NCI-H82 treated with DMSO at 0.1 percent for 48 hours (cell line): ENCODE results near the gene LRR1.
"Not testable (repeated sequence)": the region's sequence is repeated elsewhere in the genome, so short reads cannot be mapped to it uniquely, and the experiment has no call there.

Source experiments
- DNase-seq: peaks from one replicate; lab custom pipeline; 2025; ENCODE audit not compliant: unreplicated experiment; lab: John Stamatoyannopoulos, UW

LRR1 gene, protein sequence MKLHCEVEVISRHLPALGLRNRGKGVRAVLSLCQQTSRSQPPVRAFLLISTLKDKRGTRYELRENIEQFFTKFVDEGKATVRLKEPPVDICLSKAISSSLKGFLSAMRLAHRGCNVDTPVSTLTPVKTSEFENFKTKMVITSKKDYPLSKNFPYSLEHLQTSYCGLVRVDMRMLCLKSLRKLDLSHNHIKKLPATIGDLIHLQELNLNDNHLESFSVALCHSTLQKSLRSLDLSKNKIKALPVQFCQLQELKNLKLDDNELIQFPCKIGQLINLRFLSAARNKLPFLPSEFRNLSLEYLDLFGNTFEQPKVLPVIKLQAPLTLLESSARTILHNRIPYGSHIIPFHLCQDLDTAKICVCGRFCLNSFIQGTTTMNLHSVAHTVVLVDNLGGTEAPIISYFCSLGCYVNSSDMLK

DNA sequence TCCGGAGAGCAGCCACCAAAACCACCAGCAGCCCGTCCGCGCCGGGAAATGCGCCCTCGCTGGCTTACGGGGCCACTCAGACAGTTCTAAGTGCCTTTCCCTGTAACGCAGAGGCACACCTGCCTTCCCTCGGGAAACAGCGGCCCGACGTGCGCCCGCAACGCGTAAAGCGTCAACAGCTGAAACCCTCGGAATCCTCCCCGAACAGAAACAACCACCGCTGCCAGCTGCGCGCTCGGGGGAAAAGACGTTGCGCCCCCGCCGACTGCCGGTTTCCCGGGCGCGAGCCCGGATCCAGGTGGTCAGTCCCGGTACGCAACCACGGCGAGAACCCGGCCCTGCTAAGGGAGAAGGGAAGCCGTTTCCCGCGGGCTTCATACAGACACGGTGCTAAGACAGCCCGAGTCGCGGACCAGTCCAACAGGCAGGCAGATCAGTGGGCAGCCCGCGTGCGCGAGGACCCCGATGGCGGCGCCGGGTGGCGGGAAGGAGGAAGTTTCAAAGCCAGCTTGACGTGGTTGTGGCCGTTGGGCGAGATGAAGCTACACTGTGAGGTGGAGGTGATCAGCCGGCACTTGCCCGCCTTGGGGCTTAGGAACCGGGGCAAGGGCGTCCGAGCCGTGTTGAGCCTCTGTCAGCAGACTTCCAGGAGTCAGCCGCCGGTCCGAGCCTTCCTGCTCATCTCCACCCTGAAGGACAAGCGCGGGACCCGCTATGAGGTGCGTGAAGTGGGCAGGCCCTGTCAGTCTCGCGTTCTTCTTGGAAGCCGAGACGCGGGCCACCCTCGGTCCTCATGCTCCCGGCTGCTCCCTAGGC lies at the start of gene LRR1:
Gene LRR1, plus strand, starts transcription at position 456 of the 816 bp plus-strand sequence. Its CDS starts 81 bp downstream, at position 537.
- peak; percentile 35 for DNase-seq

DNA sequence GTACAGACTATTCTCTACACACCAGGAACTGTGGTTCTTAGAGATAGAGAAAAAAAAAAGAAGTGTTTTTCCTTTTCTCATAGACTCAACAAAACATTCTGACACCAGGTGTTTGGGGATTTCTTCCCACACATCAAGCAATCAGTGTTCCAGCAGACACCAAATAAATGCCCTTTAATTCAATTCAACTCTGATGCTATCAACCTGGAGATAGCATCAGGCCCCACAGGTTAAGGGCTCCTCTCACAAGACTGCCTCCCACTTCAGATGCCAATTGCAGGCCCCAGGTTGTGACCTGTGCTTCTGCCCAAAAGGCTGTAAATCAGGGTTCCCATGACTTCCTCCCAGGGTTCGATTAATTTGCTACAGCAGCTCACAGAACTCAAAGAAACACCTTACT lies 49.3 kb upstream of the LRR1 start:
- DNase-seq = no peak

DNA sequence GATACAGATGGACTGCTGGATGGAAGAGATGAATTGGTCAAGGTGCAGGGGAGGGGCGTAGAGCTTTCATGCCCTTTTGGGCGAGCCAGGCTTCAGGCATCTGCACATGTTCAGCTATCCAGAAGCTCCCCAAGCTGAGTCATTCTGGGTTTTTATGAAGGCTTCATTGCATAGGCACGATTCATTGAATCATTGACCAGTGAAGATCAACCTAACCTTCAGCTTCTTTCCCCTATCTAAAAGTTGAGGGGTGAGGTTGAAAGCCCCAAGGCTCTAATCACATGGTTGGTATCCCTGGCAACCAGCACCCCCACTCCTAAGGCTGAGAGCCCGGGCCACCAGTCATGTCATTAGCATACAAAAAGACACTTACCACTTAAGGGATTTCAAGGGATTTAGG lies 48.9 kb upstream of the LRR1 start:
- DNase-seq = peak; percentile 59

DNA sequence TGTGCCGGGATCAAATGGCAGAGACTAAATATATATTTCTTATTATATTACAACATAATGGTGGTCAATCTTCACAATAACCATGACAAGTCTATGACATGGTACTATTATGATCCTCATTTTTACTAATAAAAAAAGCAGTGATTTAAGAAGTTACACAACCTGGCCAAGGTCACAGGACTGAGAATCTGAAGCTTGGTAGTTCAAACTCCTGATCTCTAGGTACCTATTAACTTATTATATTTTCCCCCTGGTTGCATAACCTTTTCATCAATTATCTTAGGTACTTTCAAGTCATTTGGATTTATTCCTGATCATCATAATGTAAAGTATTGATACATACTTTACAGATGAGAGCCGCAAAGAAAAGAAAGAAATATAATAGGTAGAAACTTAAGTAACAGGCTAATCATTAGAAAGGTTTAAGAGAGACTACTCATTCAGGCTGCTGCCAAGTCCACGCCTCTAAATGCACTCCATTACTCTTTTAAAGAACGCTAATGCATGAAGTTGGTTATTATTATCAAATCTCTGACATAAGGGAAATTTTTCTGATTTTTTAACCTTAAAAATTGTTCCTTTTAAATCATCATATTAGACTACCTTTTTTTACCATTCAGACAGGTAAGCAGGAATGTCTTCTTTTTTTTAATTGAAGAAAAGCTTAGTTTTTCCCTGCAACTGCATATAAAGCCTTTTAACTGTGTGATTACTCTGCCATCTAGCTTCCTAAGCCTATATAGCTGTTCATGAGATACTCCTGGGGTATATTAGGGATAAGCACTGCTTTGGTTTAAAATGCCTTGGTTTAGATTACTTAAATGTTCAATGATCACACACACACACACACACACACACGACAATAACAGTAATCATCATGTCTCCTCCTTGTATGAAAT lies 48.2 kb upstream of the LRR1 start:
- no peak for DNase-seq

DNA sequence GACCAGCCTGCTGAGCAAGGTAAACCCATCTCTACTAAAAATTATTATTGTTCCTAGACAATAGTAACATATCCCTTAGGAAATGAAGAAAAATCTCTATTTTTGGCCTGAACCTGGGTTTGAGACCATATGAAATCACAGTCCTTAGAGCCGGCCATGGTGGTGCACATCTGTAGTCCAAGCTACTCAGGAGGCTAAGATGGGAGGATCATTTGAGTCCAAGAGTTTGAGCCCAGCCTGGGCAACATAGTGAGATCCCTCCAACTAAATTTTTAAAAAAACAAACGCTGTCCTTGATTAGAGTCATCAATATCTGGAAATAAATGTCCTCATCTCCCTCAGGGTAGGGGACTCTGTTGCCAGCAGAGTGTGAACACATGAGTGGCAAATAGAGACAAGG lies 47.2 kb upstream of the LRR1 start:
- no peak for DNase-seq

DNA sequence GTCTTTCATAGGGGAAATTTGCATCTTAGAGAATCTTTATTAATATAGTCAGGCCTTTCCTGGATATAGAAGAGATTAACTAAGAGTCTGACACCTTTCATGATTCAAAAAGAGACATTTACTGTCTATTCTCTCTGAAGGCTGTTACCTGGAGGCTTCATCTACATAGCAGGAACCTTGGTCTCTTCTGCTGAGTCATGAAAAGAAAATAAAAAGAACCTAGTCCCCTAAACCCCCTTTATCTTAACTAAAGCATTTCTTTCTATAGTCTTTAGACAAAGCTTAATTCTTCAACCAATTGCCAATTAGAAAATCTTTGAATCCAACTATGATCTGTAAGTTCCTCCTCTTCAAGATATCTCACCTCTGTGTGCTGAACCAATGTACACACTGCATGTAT lies 45.6 kb upstream of the LRR1 start:
- DNase-seq = no peak

DNA sequence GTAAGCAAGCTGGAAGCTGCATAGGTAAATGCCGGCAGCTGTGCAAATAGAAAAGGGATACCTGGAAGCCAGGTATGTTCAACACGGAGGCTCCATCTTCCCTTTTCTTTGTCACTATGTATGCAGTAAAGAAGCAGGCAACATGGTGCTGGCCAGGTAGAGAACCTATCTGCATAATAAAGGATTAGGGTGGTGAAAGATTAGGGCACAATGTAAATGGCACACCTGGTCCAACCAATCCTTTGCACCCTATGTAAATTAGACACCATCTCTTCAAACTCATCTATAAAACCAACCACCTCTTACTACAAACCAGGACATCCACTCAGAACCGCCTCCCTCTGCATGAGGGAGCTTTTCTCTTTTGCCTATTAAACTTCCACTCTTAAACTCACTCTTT lies 44.8 kb upstream of the LRR1 start:
- no peak for DNase-seq

DNA sequence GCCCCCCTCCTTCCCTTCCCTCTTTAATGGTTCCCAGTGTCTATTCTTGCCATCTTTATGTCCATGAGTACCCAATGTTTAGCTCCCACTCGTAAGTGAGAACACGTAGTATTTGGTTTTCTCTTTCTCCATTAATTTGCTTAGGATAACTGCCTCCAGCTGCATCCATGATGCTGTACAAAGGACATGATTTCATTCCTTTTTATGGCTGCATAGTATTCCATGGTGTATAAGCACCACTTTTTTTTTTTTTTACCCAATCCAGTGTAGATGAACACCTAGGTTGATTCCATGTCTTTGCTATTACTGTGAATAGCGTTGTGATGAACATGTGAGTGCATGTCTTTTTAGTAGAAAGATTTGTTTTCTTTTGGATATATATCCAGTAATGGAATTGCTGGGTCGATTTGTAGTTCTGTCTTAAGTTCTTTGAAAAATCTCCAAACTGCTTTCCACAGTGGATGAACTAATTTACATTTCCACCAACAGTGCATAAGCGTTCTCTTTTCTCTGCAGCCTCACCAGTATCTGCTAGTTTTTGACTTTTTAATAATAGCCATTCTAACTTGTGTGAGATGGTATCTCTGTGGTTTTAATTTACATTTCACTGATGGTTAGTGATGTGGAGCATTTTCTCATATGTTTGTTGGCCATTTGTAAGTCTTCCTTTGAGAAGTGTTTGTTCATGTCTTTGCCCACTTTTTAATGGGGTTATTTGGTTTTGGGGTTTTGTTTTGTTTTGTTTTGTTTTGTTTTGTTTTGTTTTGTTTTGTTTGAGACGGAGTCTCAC lies 38.6 kb upstream of the LRR1 start:
- DNase-seq = no peak

DNA sequence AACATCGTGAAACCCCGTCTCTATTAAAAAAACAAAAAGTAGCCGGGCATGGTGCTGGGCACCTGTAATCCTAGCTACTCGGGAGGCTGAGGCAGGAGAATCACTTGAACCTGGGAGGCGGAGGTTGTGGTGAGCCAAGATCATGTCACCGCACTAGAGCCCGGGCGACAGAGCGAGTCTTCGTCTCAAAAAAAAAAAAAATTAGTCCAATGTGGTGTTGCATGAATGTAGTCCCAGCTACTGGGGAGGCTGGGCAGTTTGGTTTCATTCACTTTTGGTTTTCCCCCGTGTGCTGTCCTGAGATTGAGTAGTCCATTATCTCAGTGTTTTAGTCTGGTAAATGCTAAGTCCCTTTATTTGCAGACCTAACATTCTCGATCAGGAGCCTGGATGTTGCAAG lies 32.0 kb upstream of the LRR1 start:
- no peak for DNase-seq

DNA sequence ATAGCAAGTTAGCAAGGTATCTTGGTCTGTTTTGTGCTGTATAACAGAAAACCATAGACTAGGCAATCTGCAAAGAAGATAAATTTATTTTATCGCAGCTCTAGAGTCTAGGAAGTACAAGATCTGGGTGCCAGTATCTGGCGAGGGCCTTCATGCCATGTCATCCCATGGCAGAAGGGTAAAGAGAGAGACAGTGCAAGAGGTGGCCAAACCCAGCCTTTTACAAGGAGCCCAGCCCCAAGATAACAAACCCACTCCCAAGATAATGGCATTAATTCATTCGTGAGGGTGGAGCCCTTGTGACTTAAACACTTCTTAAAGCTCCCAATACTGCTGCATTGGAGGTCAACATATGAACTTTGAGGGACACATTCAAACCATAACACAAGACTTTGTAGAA lies 29.5 kb upstream of the LRR1 start:
- DNase-seq = no peak

DNA sequence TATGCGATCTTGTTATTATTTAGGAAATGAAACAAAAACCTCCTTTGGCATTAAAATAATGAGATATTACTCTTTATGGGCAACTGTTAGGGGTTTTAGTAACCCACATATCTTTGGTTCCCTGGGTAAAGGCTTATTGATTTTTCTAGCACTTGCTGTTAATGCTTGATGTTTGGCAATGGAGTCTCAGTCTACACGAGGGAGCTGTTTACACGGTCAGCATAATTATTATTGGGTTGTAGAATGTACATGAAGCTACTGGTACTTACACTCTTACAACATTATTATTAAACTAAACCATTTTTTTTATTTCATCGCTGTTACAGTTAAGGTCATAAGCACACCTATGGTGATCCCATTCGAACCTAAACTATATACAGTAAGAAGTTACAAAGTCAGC lies 24.7 kb upstream of the LRR1 start:
- no peak for DNase-seq

DNA sequence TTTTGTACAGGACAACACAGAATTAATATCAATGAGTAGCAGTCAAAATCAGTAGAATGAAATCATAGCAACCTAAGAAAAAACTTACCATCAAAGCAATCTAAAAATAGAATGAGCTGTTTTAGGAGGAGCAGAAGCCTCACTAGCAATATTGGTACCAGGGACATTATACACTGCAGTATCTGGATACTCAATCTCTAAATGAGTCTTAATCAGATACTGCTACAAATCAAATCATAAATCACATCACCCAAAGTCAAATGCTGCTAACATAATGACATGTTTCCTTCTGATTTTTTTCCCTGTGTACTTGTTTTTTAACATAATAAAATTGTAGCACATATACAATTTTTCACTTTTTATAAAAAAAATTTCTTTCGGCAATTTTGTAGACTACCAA lies 20.6 kb upstream of the LRR1 start:
- no peak for DNase-seq

DNA sequence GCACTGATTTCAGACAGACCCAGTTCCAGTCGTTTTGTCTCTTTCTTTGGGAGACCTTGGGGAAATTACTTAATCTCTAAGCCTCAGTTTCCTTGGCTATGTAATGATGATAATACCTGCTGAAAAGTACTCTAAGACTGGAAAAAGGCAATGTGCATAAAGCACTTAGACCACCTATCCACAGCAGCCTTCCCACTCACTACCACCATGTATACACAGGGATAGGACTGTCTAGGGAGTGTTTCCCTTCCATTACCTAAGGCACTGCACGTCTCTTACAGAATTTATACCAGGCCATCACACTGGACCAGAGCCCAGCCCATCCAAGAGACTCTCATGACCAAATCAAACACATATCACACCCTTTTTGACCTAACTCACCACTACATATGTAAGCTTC lies 18.9 kb upstream of the LRR1 start:
- DNase-seq = no peak

DNA sequence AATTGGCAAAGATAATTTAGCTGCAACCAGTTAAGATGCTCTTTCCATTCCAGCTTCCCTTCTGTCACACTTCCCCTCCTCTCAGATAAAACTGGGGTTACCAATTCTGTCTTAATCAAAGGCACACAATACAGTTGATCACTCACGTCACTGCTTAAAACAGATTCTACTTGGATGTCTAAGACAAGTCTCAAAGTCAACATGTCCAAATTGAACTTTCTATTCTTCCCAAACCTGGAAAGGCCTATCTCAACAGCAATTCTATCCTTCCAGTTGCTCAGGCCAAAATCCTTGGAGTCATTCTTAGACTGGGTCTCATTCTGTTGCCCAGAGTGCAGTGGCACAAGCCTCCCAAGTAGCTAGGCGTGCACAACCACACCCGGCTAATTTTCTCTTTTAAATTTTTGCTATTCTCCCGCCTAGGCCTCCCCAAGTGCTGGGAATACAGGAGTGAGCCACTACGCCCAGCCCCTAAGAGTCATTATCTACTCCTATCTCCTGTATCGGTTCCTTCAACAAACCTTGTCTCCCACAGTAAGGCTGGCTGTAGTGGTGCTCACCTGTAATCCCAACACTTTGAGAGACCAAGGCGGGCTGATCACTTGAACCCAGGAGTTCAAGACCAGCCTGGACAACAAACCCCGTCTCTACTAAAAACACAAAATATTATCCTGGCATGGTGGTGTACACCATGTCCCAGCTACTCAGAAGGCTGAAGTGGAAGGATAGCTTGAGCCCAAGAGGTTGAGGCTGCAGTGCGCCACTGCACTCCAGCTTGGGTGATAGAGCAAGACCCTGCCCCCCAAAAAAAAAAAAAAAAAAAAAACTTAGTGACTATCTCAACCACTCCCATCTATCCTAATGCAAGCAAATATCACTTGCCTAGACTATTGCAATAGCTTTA lies 17.3 kb upstream of the LRR1 start:
- DNase-seq = no peak

DNA sequence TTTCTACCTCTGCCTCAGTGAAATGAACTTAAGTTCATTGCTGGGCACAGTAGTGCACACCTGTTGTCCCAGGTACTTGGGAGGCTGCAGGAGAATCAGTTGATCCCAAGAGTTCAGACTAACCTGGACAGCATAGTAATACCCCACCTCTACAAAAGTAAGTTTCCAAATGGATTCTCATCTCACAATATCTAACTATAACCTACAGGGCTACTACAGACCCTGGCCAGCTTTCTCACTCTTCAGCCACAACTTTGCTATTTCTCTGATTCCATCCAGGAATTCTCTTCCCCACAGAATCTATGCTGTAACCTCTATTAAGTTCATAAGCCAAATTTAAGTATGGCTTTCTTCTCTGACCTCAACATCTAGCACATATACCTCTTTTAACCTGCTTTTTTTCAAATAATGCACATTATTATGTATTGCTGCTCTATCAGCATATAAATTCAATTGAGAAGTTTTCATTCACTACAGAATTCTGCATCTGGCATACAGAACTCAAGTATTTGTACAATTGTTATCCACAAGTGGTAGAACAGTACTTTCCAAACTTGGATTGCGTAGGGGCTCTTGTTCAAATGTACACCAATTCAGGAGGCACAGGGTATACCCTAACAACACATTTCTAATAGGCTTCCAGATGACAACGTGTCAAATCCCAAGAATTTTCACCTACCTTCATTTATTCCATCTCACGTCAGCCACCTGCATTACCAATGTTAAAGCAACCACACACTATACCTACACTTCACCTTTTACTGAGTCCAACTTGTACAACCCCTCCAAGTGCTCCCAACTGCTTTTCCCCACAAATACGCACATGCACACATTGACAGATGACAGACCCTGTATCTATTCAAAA lies 16.4 kb upstream of the LRR1 start:
- no peak for DNase-seq

DNA sequence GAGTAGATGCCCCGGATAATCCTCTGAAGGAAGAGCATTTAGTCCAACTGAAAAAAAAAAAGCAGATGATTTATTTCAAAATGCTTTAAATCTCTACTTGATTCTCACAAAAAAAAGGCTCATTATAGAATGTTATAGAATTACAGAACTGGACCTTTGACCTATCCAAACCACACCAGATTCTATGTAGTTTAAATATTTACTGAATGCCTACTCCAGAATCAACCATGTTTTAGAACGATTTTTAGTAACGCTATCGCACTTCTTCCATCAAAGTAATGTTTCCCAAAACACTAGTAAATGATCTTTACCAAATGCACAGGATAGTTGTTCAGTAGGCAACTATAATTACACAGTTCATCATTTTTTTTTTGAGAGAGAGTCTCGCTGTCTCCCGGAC lies 15.1 kb upstream of the LRR1 start:
- DNase-seq = no peak

DNA sequence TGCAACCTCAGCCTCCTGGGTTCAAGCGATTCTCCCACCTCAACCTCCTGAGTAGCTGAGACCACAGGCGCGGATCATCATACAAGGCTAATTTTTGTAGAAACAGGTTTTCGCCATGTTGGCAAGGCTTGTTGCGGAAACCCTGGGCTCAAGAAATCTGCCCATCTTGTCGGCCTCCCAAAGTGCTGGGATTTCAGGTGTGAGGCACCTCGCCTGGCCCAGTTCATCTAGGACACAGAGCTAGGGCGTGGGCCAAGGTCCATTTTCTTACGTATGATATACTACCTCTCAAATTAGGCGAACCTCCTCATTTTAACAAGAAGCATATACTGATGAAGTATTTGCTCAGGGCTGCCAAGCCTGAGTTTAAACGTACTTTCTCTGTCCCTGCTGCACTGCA lies 14.7 kb upstream of the LRR1 start:
- DNase-seq = no peak

DNA sequence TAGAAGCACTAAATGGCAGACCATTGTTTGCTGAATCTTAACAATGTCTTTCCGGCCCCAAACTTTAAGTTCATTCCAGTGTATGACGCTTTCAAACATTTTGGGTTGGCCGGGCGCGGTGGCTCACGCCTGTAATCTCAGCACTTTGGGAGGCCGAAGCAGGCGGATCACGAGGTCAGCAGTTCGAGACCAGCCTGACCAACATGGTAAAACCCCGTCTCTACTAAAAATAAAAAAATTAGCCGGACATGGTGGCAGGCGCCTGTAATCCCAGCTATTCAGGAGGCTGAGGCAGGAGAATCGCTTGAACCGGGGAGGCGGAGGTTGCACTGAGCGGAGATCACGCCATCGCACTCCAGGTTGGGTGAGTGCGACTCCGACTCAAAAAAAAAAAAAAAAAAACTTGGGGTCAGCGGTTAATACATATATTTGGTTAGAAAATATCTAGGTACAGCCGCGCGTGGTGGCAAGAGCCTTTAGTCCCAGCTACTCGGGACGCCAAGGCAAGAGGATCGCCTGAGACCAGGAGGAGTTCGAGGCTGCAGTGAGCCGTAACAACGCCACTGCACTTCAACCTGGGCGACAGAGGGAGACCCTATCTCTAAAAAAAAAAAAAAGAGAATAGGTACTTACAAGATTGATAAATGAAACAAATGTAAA lies 13.6 kb upstream of the LRR1 start:
- not testable (repeated sequence) for DNase-seq
